DOHH2 (cell line): ENCODE measurements around the gene RPS10.
A peak's percentile ranks its signal among the peaks of the same experiment; 100 is the strongest.

Experiments
- H3F3A ChIP-seq: fragments of 200-600 bp; sonication (generic), shearing (Covaris generic); 2 replicates; pipeline ENCODE4 v1.6.0; 2016; ENCODE audit warnings: antibody characterized with exemption, mild to moderate bottlenecking; ENCODE audit not compliant: control insufficient read depth, insufficient read depth
- H3K27ac ChIP-seq: fragments of 200-600 bp; sonication (generic); 2 replicates; pipeline ENCODE4 v1.5.1; 2014; ENCODE audit warnings: low read depth, mild to moderate bottlenecking, low read length, moderate library complexity
- H3K27me3 ChIP-seq: fragments of 200-600 bp; sonication (generic); 2 replicates; pipeline ENCODE4 v1.6.1; 2014; ENCODE audit warnings: mild to moderate bottlenecking, low read length, mixed read lengths; ENCODE audit not compliant: control insufficient read depth
- H3K36me3 ChIP-seq: fragments of 200-600 bp; sonication (generic); 2 replicates; pipeline ENCODE4 v1.6.1; 2014; ENCODE audit warnings: mild to moderate bottlenecking, low read length, moderate library complexity, mixed read lengths; ENCODE audit not compliant: control insufficient read depth
- H3K4me1 ChIP-seq: fragments of 200-600 bp; sonication (generic); 2 replicates; pipeline ENCODE4 v1.6.1; 2014; ENCODE audit warnings: mild to moderate bottlenecking, low read length, mixed read lengths; ENCODE audit not compliant: control insufficient read depth
- H3K4me2 ChIP-seq: fragments of 200-600 bp; sonication (generic); 2 replicates; pipeline ENCODE4 v1.6.0; 2014; ENCODE audit warnings: mild to moderate bottlenecking, low read length, moderate library complexity
- H3K4me3 ChIP-seq: fragments of 200-600 bp; sonication (generic); 2 replicates; pipeline ENCODE4 v1.5.1; 2014; ENCODE audit warnings: mild to moderate bottlenecking, low read length, mixed read lengths
- H3K79me2 ChIP-seq: fragments of 200-600 bp; sonication (generic); 2 replicates; pipeline ENCODE4 v1.6.1; 2014; ENCODE audit warnings: mild to moderate bottlenecking, low read length, mixed read lengths; ENCODE audit not compliant: control insufficient read depth
- H3K9me2 ChIP-seq: fragments of 200-600 bp; sonication (generic); replicated peaks from 2 replicates; pipeline ENCODE4 v1.6.1; 2014; ENCODE audit warnings: mild to moderate bottlenecking, low read length, mixed read lengths; ENCODE audit not compliant: control insufficient read depth
- H3K9me3 ChIP-seq: fragments of 200-600 bp; sonication (generic); 2 replicates; pipeline ENCODE4 v1.6.1; 2014; ENCODE audit warnings: antibody characterized with exemption, low read length, mixed read lengths; ENCODE audit not compliant: control insufficient read depth, insufficient read depth
- H4K20me1 ChIP-seq: fragments of 200-600 bp; sonication (generic); 2 replicates; pipeline ENCODE4 v1.6.0; 2014; ENCODE audit warnings: low read depth, mild to moderate bottlenecking, antibody characterized with exemption, low read length, moderate library complexity; ENCODE audit not compliant: control insufficient read depth, insufficient read depth
- EZH2phosphoT487 ChIP-seq: fragments of 200-600 bp; sonication (generic); IDR thresholded peaks from 2 replicates; pipeline ENCODE4 v1.6.1; 2017; ENCODE audit warnings: borderline replicate concordance, mild to moderate bottlenecking, antibody characterized with exemption, low read length, moderate library complexity, mixed read lengths
- TF ChIP-seq, protein P1 (sequence below): fragments of 200-600 bp; sonication (generic); IDR thresholded peaks from one replicate; pipeline ENCODE4 v1.5.1; 2014; ENCODE audit warnings: antibody characterized with exemption, mild to moderate bottlenecking, low read depth, low read length; ENCODE audit not compliant: poor library complexity, severe bottlenecking

Gene RPS10

DNA sequence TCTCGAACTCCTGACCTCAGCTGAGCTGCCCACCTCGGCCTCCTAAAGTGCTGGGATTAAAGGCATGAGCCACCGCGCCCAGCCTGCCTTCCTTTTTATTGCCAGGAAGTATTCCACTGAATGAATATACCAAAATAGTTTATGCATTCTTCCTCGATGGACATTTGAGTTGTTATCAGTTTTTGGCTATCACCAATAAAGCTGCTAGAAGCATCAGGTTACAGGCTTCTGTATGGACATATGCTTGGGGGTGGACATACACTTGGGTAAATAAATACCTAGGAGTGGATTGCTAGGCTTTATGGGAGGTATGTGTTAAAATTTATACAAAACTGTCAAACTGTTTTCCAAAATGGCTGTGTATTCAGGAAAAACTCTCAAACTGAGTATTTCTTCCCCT lies 10.0 kb upstream of the RPS10 start:
- TF ChIP-seq EZH2phosphoT487 = no peak
- TF ChIP-seq, protein P1, sequence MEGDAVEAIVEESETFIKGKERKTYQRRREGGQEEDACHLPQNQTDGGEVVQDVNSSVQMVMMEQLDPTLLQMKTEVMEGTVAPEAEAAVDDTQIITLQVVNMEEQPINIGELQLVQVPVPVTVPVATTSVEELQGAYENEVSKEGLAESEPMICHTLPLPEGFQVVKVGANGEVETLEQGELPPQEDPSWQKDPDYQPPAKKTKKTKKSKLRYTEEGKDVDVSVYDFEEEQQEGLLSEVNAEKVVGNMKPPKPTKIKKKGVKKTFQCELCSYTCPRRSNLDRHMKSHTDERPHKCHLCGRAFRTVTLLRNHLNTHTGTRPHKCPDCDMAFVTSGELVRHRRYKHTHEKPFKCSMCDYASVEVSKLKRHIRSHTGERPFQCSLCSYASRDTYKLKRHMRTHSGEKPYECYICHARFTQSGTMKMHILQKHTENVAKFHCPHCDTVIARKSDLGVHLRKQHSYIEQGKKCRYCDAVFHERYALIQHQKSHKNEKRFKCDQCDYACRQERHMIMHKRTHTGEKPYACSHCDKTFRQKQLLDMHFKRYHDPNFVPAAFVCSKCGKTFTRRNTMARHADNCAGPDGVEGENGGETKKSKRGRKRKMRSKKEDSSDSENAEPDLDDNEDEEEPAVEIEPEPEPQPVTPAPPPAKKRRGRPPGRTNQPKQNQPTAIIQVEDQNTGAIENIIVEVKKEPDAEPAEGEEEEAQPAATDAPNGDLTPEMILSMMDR = no peak
- no peaks in the 10 kb centered on the region for H3K9me2 ChIP-seq
- no peaks in the 10 kb centered on the region for H3K36me3 ChIP-seq
- H3K4me3 ChIP-seq = no peak overlapping the region
- H3K27ac ChIP-seq = no peak overlapping the region
- H4K20me1 ChIP-seq = no peaks in the 10 kb centered on the region
- H3K27me3 ChIP-seq = no peaks in the 10 kb centered on the region
- H3K4me1 ChIP-seq = peaks cover 10% of the 10 kb centered on the region
- H3K4me2 ChIP-seq = no peak overlapping the region
- H3K79me2 ChIP-seq = no peaks in the 10 kb centered on the region
- H3K9me3 ChIP-seq = peaks cover 10% of the 10 kb centered on the region; the same call in 1 of the 2 replicates
- no peaks in the 10 kb centered on the region for H3F3A ChIP-seq

GRCh38 chr6:34425132-34425497 lies 754 bp downstream of the RPS10 start:
- H3F3A ChIP-seq = peaks cover 35% of the 10 kb centered on the region
- no peaks in the 10 kb centered on the region; the same call in 1 of the 2 replicates for H3K27me3 ChIP-seq
- H3K27ac ChIP-seq = peak overlapping the region; percentile 69
- no peaks in the 10 kb centered on the region for H3K9me3 ChIP-seq
- peak overlapping the region; percentile 99 for H3K4me3 ChIP-seq
- H3K79me2 ChIP-seq = peaks cover 52% of the 10 kb centered on the region
- no peaks in the 10 kb centered on the region for H3K9me2 ChIP-seq
- H3K36me3 ChIP-seq = peaks cover 56% of the 10 kb centered on the region
- H3K4me2 ChIP-seq = peak overlapping the region; percentile 93
- peaks cover 18% of the 10 kb centered on the region; the same call in 1 of the 2 replicates for H4K20me1 ChIP-seq
- H3K4me1 ChIP-seq = peaks cover 32% of the 10 kb centered on the region
- no peak for TF ChIP-seq EZH2phosphoT487
- TF ChIP-seq, protein P1 = no peak

DNA sequence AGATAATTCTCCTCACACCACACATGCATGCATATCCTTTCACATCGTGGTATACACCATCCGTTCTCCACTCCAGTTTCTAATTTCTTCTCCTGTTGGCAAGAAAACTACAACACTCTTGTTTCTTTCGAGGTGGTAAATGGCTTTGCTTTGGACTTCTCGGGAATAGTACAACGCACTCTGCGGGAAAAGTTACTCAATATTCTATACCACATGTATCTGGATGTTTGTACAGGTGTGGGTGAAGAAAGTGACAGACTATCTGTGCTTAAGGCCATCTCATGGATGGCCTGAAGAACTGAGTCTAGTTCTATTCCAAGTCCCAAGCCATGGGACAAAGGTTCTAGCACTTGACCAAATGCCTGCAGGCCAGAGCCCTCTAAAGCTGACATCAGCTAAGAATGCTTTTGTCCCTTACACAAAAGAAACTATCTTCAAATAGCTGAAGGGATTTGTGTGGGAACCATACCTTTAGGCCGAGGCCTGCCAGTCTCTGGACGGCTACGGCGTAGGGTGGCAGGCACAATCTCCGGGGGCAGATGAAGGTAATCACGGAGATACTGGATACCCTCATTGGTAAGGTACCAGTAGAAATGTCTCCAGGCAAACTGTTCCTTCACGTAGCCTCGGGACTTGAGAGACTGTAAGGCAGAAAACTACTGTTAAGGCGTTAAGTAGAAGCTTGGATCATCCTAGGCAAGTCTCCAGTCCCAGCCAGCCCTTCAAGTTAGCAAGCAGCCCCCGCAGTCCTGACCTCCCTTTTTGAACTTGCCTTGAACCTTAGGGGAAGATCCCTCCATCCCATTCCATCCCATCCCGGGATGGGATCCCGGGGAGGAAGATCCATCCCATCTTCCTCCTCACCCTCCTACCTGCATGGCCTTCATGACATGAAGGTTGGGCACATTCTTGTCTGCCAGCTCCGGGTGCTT lies 1.4 kb downstream of the RPS10 start:
- Histone ChIP-seq H3F3A (peaks cover 39% of the 10 kb centered on the region), H3K4me1 (peaks cover 32% of the 10 kb centered on the region), H3K27me3 (no peaks in the 10 kb centered on the region; the same call in 1 of the 2 replicates), H3K27ac (peak overlapping the region; percentile 69), H3K4me2 (peak overlapping the region; percentile 93), H3K4me3 (peak overlapping the region; percentile 99), H3K9me3 (no peaks in the 10 kb centered on the region), H3K36me3 (peaks cover 63% of the 10 kb centered on the region), H4K20me1 (peaks cover 18% of the 10 kb centered on the region; the same call in 1 of the 2 replicates), H3K79me2 (peaks cover 52% of the 10 kb centered on the region), H3K9me2 (no peaks in the 10 kb centered on the region)
- no peak for TF ChIP-seq EZH2phosphoT487
- TF ChIP-seq, protein P1 = no peak
